Measurements from ENCODE around the gene MT1G.

- TF ChIP-seq PRPF4 (IDR thresholded peaks at IDR 0.05; ENCODE audit: insufficient read depth, low read depth, low read length, poor library complexity, severe bottlenecking) (no peak), NR2C2 (CRISPR knock-in tag; IDR thresholded peaks at IDR 0.05) (no peak), NR2C2 (tag; IDR thresholded peaks at IDR 0.05) (no peak), ZZZ3 (IDR thresholded peaks at IDR 0.05) (no peak), KHSRP (IDR thresholded peaks at IDR 0.05) (no peak), SMC3 (conservative IDR thresholded peaks at IDR 0.05; ENCODE audit: insufficient read depth, low read depth, low read length) (no peak), NR3C1 (CRISPR knock-in tag; IDR thresholded peaks at IDR 0.05) (no peak), ZNF274 (IDR thresholded peaks at IDR 0.05; ENCODE audit: borderline replicate concordance, low read depth, low read length) (no peak), ATF3 (IDR thresholded peaks at IDR 0.05) (no peak), ATF3 (CRISPR knock-in tag; conservative IDR thresholded peaks at IDR 0.05) (no peak), FOXJ3 (CRISPR knock-in tag; IDR thresholded peaks at IDR 0.05) (no peak), BRCA1 (IDR thresholded peaks at IDR 0.05) (no peak), BRCA1 (CRISPR knock-in tag; IDR thresholded peaks at IDR 0.05) (no peak), TAF1 (IDR thresholded peaks at IDR 0.05; ENCODE audit: control insufficient read depth, extremely low read depth, insufficient read depth, low read length, severe bottlenecking) (no peak), NRF1 (conservative IDR thresholded peaks at IDR 0.05 in 1 of 2, IDR thresholded peaks at IDR 0.05 in 1 of 2) (peak; percentile 37 to 65), ZNF512 (tag; IDR thresholded peaks at IDR 0.05) (no peak), ZNF766 (CRISPR knock-in tag; conservative IDR thresholded peaks at IDR 0.05) (no peak)
Measured at GRCh38 chr16:56670620-56670934, 2.7 kb upstream of the MT1G start.

Data from K562 (cell line).